Measurements from ENCODE around the gene CRISP1.
A peak's percentile ranks its signal among the peaks of the same experiment; 100 is the strongest.
"Not testable (repeated sequence)": the region's sequence is repeated elsewhere in the genome, so short reads cannot be mapped to it uniquely, and the experiment has no call there.

Gene CRISP1

GRCh38 chr6:49866485-49866943 is at the start of gene CRISP1:
Gene CRISP1, minus strand, starts transcription at chr6:49866535. Its CDS starts 9,135 bp downstream, at chr6:49857400.
- DNase-seq: no peak

- peak in 2 of 56 donors; percentile 3 for DNase-seq
Measured at GRCh38 chr6:49915035-49915434, 48.7 kb upstream of the CRISP1 start.

- no peak for DNase-seq
Measured at GRCh38 chr6:49913636-49914375, 47.5 kb upstream of the CRISP1 start.

- no peak for DNase-seq
Measured at GRCh38 chr6:49912196-49912595, 45.9 kb upstream of the CRISP1 start.

GRCh38 chr6:49911252-49911651 is 44.9 kb upstream of the CRISP1 start:
- DNase-seq: no peak

GRCh38 chr6:49909563-49909962 is 43.2 kb upstream of the CRISP1 start:
- DNase-seq: no peak

GRCh38 chr6:49906526-49906925 is 40.2 kb upstream of the CRISP1 start:
- peak in 13 of 56 donors; percentile 1 to 52 (median 15) for DNase-seq

- DNase-seq: no peak
Measured at GRCh38 chr6:49905296-49905695, 39.0 kb upstream of the CRISP1 start.

- DNase-seq: no peak
Measured at GRCh38 chr6:49902856-49903255, 36.5 kb upstream of the CRISP1 start.

GRCh38 chr6:49898904-49899566 is 32.7 kb upstream of the CRISP1 start:
- DNase-seq: no peak

- not testable (repeated sequence) for DNase-seq
Measured at GRCh38 chr6:49895553-49895952, 29.2 kb upstream of the CRISP1 start.

GRCh38 chr6:49892280-49892679 is 25.9 kb upstream of the CRISP1 start:
- DNase-seq: no peak

- no peak for DNase-seq
Measured at GRCh38 chr6:49890988-49891387, 24.7 kb upstream of the CRISP1 start.

GRCh38 chr6:49888742-49889431 is 22.6 kb upstream of the CRISP1 start:
- no peak for DNase-seq

- DNase-seq: no peak
Measured at GRCh38 chr6:49868951-49869529, 2.7 kb upstream of the CRISP1 start.

- no peak for DNase-seq
Measured at GRCh38 chr6:49856282-49856681, 10.1 kb downstream of the CRISP1 start.

- DNase-seq: no peak
Measured at GRCh38 chr6:49855221-49855620, 11.1 kb downstream of the CRISP1 start.

GRCh38 chr6:49852975-49853374 is 13.4 kb downstream of the CRISP1 start:
- DNase-seq: no peak

GRCh38 chr6:49849213-49849907 is 17.0 kb downstream of the CRISP1 start:
- DNase-seq: peak in 1 of 56 donors; percentile 65

GRCh38 chr6:49847673-49848072 is 18.7 kb downstream of the CRISP1 start:
- DNase-seq: no peak

- DNase-seq: no peak
Measured at GRCh38 chr6:49847014-49847413, 19.3 kb downstream of the CRISP1 start.
